ENCODE results near the gene RBM28.

RBM28 gene

GRCh38 chr7:128384726-128385125 is 41.0 kb upstream of the RBM28 start:
- TF ChIP-seq CREB1 (IDR thresholded peaks at IDR 0.05; ENCODE audit: low read depth) (no peak), RAD21 (IDR thresholded peaks at IDR 0.05; ENCODE audit: low read depth) (no peak), NFIC (IDR thresholded peaks at IDR 0.05) (no peak), EGR1 (IDR thresholded peaks at IDR 0.05) (no peak), TEAD4 (IDR thresholded peaks at IDR 0.05) (no peak), MAX (IDR thresholded peaks at IDR 0.05) (no peak), YY1 (IDR thresholded peaks at IDR 0.05; ENCODE audit: low read depth) (no peak), REST (IDR thresholded peaks at IDR 0.05; ENCODE audit: low read depth) (no peak), TAF1 (IDR thresholded peaks at IDR 0.05; ENCODE audit: low read depth) (no peak), FOXM1 (IDR thresholded peaks at IDR 0.05; ENCODE audit: borderline replicate concordance, low read depth) (no peak), CEBPB (IDR thresholded peaks at IDR 0.05) (no peak), ZBTB7A (IDR thresholded peaks at IDR 0.05; ENCODE audit: low read depth) (no peak)
- TF ChIP-seq, protein P1, sequence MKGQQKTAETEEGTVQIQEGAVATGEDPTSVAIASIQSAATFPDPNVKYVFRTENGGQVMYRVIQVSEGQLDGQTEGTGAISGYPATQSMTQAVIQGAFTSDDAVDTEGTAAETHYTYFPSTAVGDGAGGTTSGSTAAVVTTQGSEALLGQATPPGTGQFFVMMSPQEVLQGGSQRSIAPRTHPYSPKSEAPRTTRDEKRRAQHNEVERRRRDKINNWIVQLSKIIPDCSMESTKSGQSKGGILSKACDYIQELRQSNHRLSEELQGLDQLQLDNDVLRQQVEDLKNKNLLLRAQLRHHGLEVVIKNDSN (IDR thresholded peaks at IDR 0.05), result no peak

- TF ChIP-seq, protein P1 (IDR thresholded peaks at IDR 0.05), result no peak
- 0 out of 2 replicates have a peak, but pooled peaks have one; percentile 13 for TF ChIP-seq TEAD4 (IDR thresholded peaks at IDR 0.05)
Measured at GRCh38 chr7:128383776-128384175, 40.1 kb upstream of the RBM28 start.

GRCh38 chr7:128381161-128381821 is 37.6 kb upstream of the RBM28 start:
- no peak for TF ChIP-seq NFIC (IDR thresholded peaks at IDR 0.05)
- no peak for TF ChIP-seq TCF12 (IDR thresholded peaks at IDR 0.05; ENCODE audit: low read depth)
- no peak for TF ChIP-seq MAX (IDR thresholded peaks at IDR 0.05)
- no peak for TF ChIP-seq YY1 (IDR thresholded peaks at IDR 0.05; ENCODE audit: low read depth)
- TF ChIP-seq FOXM1 (IDR thresholded peaks at IDR 0.05; ENCODE audit: borderline replicate concordance, low read depth), result no peak
- TF ChIP-seq EGR1 (IDR thresholded peaks at IDR 0.05), result no peak
- no peak for TF ChIP-seq RAD21 (IDR thresholded peaks at IDR 0.05; ENCODE audit: low read depth)
- no peak for TF ChIP-seq CREB1 (IDR thresholded peaks at IDR 0.05; ENCODE audit: low read depth)

- TF ChIP-seq EGR1 (IDR thresholded peaks at IDR 0.05) (no peak), TEAD4 (IDR thresholded peaks at IDR 0.05) (no peak), CEBPB (IDR thresholded peaks at IDR 0.05) (no peak), ZBTB7A (IDR thresholded peaks at IDR 0.05; ENCODE audit: low read depth) (no peak), RAD21 (IDR thresholded peaks at IDR 0.05; ENCODE audit: low read depth) (no peak), EP300 (IDR thresholded peaks at IDR 0.05; ENCODE audit: borderline replicate concordance) (no peak), MAX (IDR thresholded peaks at IDR 0.05) (no peak), CREB1 (IDR thresholded peaks at IDR 0.05; ENCODE audit: low read depth) (no peak), NFIC (IDR thresholded peaks at IDR 0.05) (no peak), TAF1 (IDR thresholded peaks at IDR 0.05; ENCODE audit: low read depth) (no peak), FOXM1 (IDR thresholded peaks at IDR 0.05; ENCODE audit: borderline replicate concordance, low read depth) (no peak), TCF12 (IDR thresholded peaks at IDR 0.05; ENCODE audit: low read depth) (no peak), YY1 (IDR thresholded peaks at IDR 0.05; ENCODE audit: low read depth) (no peak), REST (IDR thresholded peaks at IDR 0.05; ENCODE audit: low read depth) (no peak)
- TF ChIP-seq, protein P1 (IDR thresholded peaks at IDR 0.05), result no peak
Measured at GRCh38 chr7:128380483-128381106, 36.9 kb upstream of the RBM28 start.

GRCh38 chr7:128379900-128380479 is 36.3 kb upstream of the RBM28 start:
- TF ChIP-seq EP300 (IDR thresholded peaks at IDR 0.05; ENCODE audit: borderline replicate concordance) (no peak), RAD21 (IDR thresholded peaks at IDR 0.05; ENCODE audit: low read depth) (no peak), CEBPB (IDR thresholded peaks at IDR 0.05) (no peak), TEAD4 (IDR thresholded peaks at IDR 0.05) (no peak), REST (IDR thresholded peaks at IDR 0.05; ENCODE audit: low read depth) (no peak), CREB1 (IDR thresholded peaks at IDR 0.05; ENCODE audit: low read depth) (no peak), YY1 (IDR thresholded peaks at IDR 0.05; ENCODE audit: low read depth) (no peak), FOXM1 (IDR thresholded peaks at IDR 0.05; ENCODE audit: borderline replicate concordance, low read depth) (no peak)
- TF ChIP-seq, protein P1 (IDR thresholded peaks at IDR 0.05), result no peak
